ENCODE measurements around the gene REXO5.

DNA sequence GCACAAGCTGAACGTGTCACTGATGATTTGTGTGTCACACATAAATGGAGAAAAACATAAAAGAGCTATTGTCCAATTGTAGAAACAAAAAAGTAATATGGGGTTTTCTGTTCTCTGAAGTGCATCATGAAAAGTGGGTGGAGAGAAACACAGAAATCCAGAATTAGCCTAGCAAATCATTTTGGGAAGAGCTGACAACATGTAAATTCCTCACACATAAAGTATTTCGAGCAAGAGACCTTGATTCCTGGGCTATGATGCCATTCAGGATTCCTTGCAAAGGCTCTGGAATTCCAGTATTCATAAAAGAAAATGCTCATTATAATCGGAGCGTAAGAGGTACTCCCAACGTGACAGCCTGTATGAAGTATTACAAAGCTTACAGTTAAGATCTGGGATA lies 92.7 kb downstream of the REXO5 start:
- TF ChIP-seq SUZ12 (IDR thresholded peaks at IDR 0.05; ENCODE audit: extremely low read depth, insufficient read depth, insufficient read length) = no peak
- no peak for TF ChIP-seq ZNF274 (IDR thresholded peaks at IDR 0.05; ENCODE audit: low read depth, low read length)

Measured in NT2/D1 (cell line).